ENCODE results near the gene HELZ2. TPM values are rescaled to one million over a fixed set of nuclear protein-coding genes. Genes with fewer than 3 reads are reported as not detected.

HELZ2 gene
- polyA plus RNA-seq, 1 of the 3 experiments (the other 2 are of a cell fraction) = 7.6 TPM

DNA sequence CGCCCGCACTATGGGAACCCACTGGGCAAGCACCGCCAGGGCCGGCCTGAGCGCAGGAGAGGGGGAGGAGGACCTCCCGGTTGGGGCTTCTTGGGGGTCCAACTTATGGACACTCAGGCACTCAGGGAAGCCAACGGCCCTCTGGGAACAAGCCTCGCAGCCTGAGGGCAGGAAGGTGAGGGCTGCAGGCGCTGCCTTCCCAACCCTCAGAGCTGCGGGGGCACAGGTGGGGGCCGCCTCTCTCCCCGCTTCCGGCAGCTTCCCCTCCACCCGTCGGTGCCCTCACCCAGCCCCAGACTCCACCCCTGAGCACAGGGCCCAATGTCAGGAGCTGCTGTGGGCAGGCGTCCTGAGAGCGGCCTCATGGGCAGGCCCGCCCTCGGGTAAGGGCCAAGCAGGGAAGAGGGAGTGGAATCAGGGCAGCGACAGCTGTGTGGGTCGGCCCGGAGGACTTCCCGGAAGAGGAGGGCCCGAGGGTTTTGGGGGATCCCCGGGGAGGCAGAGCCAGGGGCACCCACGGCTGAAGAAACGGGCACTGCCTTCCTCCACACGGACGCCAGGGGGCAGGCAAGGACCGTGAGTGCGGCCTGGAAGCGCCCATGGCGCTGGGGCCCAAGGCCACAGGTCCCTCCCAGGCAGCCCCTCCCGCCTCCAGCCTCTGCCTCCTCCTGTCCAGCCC lies 36.4 kb downstream of the HELZ2 start:
- Histone ChIP-seq H3K4me2 (0 out of 2 replicates have a peak overlapping the region, but pooled peaks have one; percentile 52), H2AFZ (ENCODE audit: low read depth) (peak overlapping the region; percentile 8; the same call in 1 of the 2 replicates), H3F3A (replicated peaks; ENCODE audit: insufficient read depth) (no peaks in the 10 kb centered on the region), H3K4me1 (ENCODE audit: control insufficient read depth in 1 of 2, insufficient read depth in 2 of 2, low read depth in 1 of 2, low read length in 1 of 2) (peaks cover 0 to 32% of the 10 kb centered on the region in 2 experiments; a peak in 1 of 4 replicates), H3K27ac (ENCODE audit: low read depth in 2 of 2, low read length in 1 of 2) (peak overlapping the region in 1 of 2 experiments; percentile 76; a peak in 2 of 4 replicates), H3K9me3 (no peaks in the 10 kb centered on the region), H3K27me3 (ENCODE audit: insufficient read depth) (no peaks in the 10 kb centered on the region), H3K9ac (no peak overlapping the region), H3K4me3 (ENCODE audit: low read depth in 2 of 2, low read length in 1 of 2) (peak overlapping the region in 1 of 2 experiments; percentile 29; a peak in 2 of 4 replicates), H3K79me2 (ENCODE audit: insufficient read depth) (no peaks in the 10 kb centered on the region), H4K20me1 (ENCODE audit: insufficient read depth) (no peaks in the 10 kb centered on the region), H3K9me2 (no peaks in the 10 kb centered on the region), H3K36me3 (replicated peaks in 1 of 2; ENCODE audit: control insufficient read depth in 1 of 2, insufficient read depth in 2 of 2, low read length in 1 of 2) (no peaks in the 10 kb centered on the region)
- TF ChIP-seq GABPA (IDR thresholded peaks at IDR 0.05; ENCODE audit: low read depth) (peak; percentile 43; the same call in 1 of the 2 replicates), TEAD4 (IDR thresholded peaks at IDR 0.05; ENCODE audit: borderline replicate concordance, insufficient read depth) (no peak), RXRA (IDR thresholded peaks at IDR 0.05; ENCODE audit: borderline replicate concordance, low read depth) (no peak), CHD2 (IDR thresholded peaks at IDR 0.05; ENCODE audit: low read length, partially characterized antibody) (peak; percentile 10), RFX5 (IDR thresholded peaks at IDR 0.05; ENCODE audit: low read length) (no peak), FOSL2 (IDR thresholded peaks at IDR 0.05; ENCODE audit: borderline replicate concordance, low read depth) (no peak), MEF2A (IDR thresholded peaks at IDR 0.05; ENCODE audit: borderline replicate concordance, low read depth) (no peak), MXI1 (IDR thresholded peaks at IDR 0.05; ENCODE audit: low read depth, low read length) (no peak), ELF1 (IDR thresholded peaks at IDR 0.05) (0 out of 2 replicates have a peak, but pooled peaks have one; percentile 5), GATA2 (CRISPR knock-in tag; IDR thresholded peaks at IDR 0.05) (no peak), EP300 (IDR thresholded peaks at IDR 0.05; ENCODE audit: borderline replicate concordance in 1 of 2, low read depth in 1 of 2, low read length in 1 of 2) (no peak), RAD21 (IDR thresholded peaks at IDR 0.05; ENCODE audit: low read length) (peak; percentile 93), RCOR1 (IDR thresholded peaks at IDR 0.05; ENCODE audit: low read length) (no peak), SMC3 (IDR thresholded peaks at IDR 0.05; ENCODE audit: low read depth, low read length) (peak; percentile 78)
- TF ChIP-seq, protein P1, sequence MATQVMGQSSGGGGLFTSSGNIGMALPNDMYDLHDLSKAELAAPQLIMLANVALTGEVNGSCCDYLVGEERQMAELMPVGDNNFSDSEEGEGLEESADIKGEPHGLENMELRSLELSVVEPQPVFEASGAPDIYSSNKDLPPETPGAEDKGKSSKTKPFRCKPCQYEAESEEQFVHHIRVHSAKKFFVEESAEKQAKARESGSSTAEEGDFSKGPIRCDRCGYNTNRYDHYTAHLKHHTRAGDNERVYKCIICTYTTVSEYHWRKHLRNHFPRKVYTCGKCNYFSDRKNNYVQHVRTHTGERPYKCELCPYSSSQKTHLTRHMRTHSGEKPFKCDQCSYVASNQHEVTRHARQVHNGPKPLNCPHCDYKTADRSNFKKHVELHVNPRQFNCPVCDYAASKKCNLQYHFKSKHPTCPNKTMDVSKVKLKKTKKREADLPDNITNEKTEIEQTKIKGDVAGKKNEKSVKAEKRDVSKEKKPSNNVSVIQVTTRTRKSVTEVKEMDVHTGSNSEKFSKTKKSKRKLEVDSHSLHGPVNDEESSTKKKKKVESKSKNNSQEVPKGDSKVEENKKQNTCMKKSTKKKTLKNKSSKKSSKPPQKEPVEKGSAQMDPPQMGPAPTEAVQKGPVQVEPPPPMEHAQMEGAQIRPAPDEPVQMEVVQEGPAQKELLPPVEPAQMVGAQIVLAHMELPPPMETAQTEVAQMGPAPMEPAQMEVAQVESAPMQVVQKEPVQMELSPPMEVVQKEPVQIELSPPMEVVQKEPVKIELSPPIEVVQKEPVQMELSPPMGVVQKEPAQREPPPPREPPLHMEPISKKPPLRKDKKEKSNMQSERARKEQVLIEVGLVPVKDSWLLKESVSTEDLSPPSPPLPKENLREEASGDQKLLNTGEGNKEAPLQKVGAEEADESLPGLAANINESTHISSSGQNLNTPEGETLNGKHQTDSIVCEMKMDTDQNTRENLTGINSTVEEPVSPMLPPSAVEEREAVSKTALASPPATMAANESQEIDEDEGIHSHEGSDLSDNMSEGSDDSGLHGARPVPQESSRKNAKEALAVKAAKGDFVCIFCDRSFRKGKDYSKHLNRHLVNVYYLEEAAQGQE (IDR thresholded peaks at IDR 0.05; ENCODE audit: low read depth, low read length) = no peak
- TF ChIP-seq, protein P2, sequence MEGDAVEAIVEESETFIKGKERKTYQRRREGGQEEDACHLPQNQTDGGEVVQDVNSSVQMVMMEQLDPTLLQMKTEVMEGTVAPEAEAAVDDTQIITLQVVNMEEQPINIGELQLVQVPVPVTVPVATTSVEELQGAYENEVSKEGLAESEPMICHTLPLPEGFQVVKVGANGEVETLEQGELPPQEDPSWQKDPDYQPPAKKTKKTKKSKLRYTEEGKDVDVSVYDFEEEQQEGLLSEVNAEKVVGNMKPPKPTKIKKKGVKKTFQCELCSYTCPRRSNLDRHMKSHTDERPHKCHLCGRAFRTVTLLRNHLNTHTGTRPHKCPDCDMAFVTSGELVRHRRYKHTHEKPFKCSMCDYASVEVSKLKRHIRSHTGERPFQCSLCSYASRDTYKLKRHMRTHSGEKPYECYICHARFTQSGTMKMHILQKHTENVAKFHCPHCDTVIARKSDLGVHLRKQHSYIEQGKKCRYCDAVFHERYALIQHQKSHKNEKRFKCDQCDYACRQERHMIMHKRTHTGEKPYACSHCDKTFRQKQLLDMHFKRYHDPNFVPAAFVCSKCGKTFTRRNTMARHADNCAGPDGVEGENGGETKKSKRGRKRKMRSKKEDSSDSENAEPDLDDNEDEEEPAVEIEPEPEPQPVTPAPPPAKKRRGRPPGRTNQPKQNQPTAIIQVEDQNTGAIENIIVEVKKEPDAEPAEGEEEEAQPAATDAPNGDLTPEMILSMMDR (IDR thresholded peaks at IDR 0.05) = peak; percentile 81
- TF ChIP-seq, protein P3, sequence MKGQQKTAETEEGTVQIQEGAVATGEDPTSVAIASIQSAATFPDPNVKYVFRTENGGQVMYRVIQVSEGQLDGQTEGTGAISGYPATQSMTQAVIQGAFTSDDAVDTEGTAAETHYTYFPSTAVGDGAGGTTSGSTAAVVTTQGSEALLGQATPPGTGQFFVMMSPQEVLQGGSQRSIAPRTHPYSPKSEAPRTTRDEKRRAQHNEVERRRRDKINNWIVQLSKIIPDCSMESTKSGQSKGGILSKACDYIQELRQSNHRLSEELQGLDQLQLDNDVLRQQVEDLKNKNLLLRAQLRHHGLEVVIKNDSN (IDR thresholded peaks at IDR 0.05; ENCODE audit: borderline replicate concordance, low read depth) = no peak
- POLR2A ChIA-PET = interaction anchor here (0.9 to 1.4 kb wide), 2 partner anchors 41 to 80 kb away, joined by 3 read pairs; no protein-coding TSS in a partner anchor
- CTCF ChIA-PET = interaction anchor here (0.6 to 6.3 kb wide), 70 partner anchors 9 to 584 kb away, joined by 3 to 82 read pairs (median 4); partner anchors contain the start of genes C20orf204, GMEB2, PPDPF and PRPF6
- peak; percentile 97 for DNase-seq
- WGBS (ENCODE audit: low lambda C conversion rate) = 11% methylated on average over 10 of the region's 34 CpGs

Data from SK-N-SH (cell line).